H1 (cell line): ENCODE data around the gene CUX1.

Source experiments
- CHD2 ChIP-seq: IDR thresholded peaks from 2 replicates; pipeline ENCODE4 v1.6.1; 2012; ENCODE audit warnings: low read length, improper control_type of control experiment
- CHD7 ChIP-seq: fragments of 300-600 bp; sonication (generic); IDR thresholded peaks from 2 replicates; pipeline ENCODE4 v1.7.1; 2012; ENCODE audit warnings: low read length, moderate library complexity, mild to moderate bottlenecking, inconsistent platforms; ENCODE audit not compliant: insufficient replicate concordance
- CTBP2 ChIP-seq: IDR thresholded peaks from 2 replicates; pipeline ENCODE4 v1.7.0; 2011; ENCODE audit warnings: borderline replicate concordance, mild to moderate bottlenecking, moderate library complexity, mixed read lengths, low read length; ENCODE audit not compliant: insufficient read depth, insufficient read length
- CTCF ChIP-seq, 3 experiments: IDR thresholded peaks; 1 replicate in 2 of 3; 2 replicates in 1 of 3; pipeline versions ENCODE4 v1.5.1 to v1.6.1; 2011; ENCODE audit warnings: low read length in 3 of 3, mild to moderate bottlenecking in 3 of 3, inconsistent platforms in 2 of 3, low read depth in 1 of 3, moderate library complexity in 1 of 3; ENCODE audit not compliant: insufficient read depth in 1 of 3; ENCODE audit errors: control extremely low read depth in 1 of 3
- EZH2 ChIP-seq: fragments of 200-600 bp; sonication (generic); IDR thresholded peaks from 2 replicates; pipeline ENCODE4 v1.7.1; 2012; ENCODE audit warnings: low read depth, mild to moderate bottlenecking, moderate library complexity, low read length, inconsistent platforms; ENCODE audit not compliant: severe bottlenecking
- GABPA ChIP-seq: IDR thresholded peaks from 2 replicates; pipeline ENCODE4 v1.6.1; 2011; ENCODE audit warnings: mild to moderate bottlenecking, low read length, moderate library complexity, borderline replicate concordance; ENCODE audit not compliant: insufficient read depth
- NRF1 ChIP-seq: IDR thresholded peaks from 2 replicates; pipeline ENCODE4 v1.6.1; 2011; ENCODE audit warnings: mild to moderate bottlenecking, low read depth, low read length, improper control_type of control experiment
- POLR2A ChIP-seq, 2 experiments: IDR thresholded peaks; 1 replicate in 1 of 2; 2 replicates in 1 of 2; pipeline ENCODE4 v1.6.1; 2011; ENCODE audit warnings: low read depth in 2 of 2, low read length in 2 of 2, mild to moderate bottlenecking in 2 of 2; ENCODE audit errors: control extremely low read depth in 1 of 2
- POLR2AphosphoS5 ChIP-seq: IDR thresholded peaks from 2 replicates; pipeline ENCODE4 v1.6.1; 2011; ENCODE audit warnings: low read depth, low read length
- TCF12 ChIP-seq: IDR thresholded peaks from 2 replicates; pipeline ENCODE4 v1.6.1; 2011; ENCODE audit warnings: low read depth, mild to moderate bottlenecking, low read length
- TF ChIP-seq, protein P1 (sequence below): IDR thresholded peaks from 2 replicates; pipeline ENCODE4 v1.6.1; 2012; ENCODE audit warnings: inconsistent platforms
- TF ChIP-seq, protein P2 (sequence below): IDR thresholded peaks from 2 replicates; pipeline ENCODE4 v1.6.1; 2011; ENCODE audit warnings: low read length, improper control_type of control experiment

DNA sequence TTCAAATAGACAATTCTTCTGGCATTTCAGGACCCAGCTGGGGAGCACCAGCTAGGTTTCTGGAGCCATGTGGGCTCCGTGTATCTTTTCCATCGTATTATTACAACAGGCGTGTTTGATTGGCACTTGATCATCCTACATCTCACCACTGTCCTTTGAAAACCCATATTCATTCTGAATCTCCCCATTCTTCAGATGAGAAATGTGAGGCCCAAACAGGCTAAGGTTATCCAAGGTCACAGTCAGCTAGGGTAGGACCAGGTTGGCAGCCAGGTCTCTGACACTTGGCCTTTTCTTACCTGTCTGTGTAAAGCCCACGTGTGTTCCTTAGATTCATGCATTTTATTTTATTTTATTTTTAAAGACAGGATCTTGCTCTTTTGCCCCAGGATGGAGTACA is 366.9 kb downstream of the CUX1 start:
- TF ChIP-seq EZH2 (no peak), CTCF (IDR thresholded peaks at IDR 0.05; ENCODE audit: control extremely low read depth in 1 of 3, insufficient read depth in 1 of 3, low read depth in 1 of 3, low read length in 3 of 3) (no peak), POLR2A (IDR thresholded peaks at IDR 0.05; ENCODE audit: control extremely low read depth in 1 of 2, low read depth in 2 of 2, low read length in 2 of 2) (no peak), GABPA (no peak), NRF1 (no peak), CTBP2 (no peak), POLR2AphosphoS5 (no peak), CHD2 (no peak), CHD7 (no peak), TCF12 (no peak)
- TF ChIP-seq, protein P1, sequence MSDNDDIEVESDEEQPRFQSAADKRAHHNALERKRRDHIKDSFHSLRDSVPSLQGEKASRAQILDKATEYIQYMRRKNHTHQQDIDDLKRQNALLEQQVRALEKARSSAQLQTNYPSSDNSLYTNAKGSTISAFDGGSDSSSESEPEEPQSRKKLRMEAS = no peak
- TF ChIP-seq, protein P2, sequence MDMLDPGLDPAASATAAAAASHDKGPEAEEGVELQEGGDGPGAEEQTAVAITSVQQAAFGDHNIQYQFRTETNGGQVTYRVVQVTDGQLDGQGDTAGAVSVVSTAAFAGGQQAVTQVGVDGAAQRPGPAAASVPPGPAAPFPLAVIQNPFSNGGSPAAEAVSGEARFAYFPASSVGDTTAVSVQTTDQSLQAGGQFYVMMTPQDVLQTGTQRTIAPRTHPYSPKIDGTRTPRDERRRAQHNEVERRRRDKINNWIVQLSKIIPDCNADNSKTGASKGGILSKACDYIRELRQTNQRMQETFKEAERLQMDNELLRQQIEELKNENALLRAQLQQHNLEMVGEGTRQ = no peak
